ENCODE measurements around the gene SORBS1.

The SORBS1 gene

GRCh38 chr10:95314192-95314918 lies 246.8 kb downstream of the SORBS1 start:
- DNase-seq = no peak

- no peak for DNase-seq
Measured at GRCh38 chr10:95312986-95313495, 248.1 kb downstream of the SORBS1 start.

- no peak for DNase-seq
Measured at GRCh38 chr10:95312257-95312656, 248.9 kb downstream of the SORBS1 start.

DNA sequence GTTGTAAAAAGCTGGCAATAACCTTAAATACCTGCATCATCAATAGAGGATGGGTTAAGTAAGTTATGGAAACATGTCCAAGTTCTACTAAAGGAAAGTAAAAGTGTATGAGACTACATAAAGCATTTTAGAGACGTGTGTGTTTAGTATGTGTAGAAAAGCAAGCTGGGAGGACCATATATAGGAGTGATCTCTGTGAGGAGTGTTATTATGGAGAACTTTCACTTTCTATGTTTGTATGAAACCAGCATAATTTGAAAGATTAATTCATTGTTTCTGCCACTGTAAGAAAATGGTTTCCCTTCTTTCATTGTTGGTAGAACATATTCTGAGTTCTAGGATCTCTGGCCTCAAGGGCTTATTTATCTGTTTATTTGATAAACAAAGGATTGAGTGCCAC lies 251.2 kb downstream of the SORBS1 start:
- DNase-seq = no peak

DNA sequence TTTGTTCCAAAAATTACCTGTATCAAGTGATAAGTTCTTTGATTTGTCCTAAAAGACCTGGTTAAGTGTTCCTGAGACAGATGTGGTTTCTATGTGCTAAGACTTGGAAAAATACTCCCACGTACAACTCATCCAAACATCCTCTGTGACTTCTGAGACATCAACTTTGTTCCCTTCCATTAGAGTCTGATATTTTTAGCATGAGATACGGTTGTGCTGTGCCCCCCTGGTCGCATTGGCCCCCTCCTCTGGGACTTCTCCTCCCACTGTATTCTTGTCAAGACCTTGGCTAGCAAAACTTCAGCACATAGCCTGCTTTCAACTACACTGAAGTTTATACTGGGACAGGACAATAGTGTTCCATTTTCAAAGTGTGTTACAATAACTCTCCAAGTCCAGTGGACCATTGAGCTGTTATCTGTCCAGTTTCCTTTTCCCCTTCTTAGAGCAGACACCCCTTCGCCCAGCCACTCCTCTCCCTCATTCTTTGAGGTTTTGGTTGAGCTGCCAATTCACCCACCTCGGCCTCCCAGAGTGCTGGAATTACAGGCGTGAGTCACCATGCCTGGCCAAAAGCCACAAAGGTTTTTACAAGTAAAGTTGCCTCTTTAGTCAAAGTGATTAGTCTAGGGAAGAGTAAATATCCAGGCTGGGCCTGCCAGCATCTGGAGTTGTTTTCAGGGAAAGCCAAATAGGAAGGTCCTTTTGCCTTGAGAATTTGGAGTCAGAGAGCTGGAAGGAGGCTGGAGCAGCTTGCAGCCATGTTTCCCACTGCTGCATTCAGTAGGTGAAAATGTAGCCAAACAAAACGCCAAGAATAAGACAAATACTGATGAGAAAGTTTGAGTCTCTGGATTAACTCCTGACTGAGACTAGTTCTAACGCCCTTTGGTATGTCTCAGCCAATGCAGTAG lies 252.5 kb downstream of the SORBS1 start:
- peak in 3 of 14 donors; percentile 3 to 20 (median 6) for DNase-seq

- no peak for DNase-seq
Measured at GRCh38 chr10:95306851-95307250, 254.3 kb downstream of the SORBS1 start.

GRCh38 chr10:95306318-95306650 lies 254.9 kb downstream of the SORBS1 start:
- no peak for DNase-seq

DNA sequence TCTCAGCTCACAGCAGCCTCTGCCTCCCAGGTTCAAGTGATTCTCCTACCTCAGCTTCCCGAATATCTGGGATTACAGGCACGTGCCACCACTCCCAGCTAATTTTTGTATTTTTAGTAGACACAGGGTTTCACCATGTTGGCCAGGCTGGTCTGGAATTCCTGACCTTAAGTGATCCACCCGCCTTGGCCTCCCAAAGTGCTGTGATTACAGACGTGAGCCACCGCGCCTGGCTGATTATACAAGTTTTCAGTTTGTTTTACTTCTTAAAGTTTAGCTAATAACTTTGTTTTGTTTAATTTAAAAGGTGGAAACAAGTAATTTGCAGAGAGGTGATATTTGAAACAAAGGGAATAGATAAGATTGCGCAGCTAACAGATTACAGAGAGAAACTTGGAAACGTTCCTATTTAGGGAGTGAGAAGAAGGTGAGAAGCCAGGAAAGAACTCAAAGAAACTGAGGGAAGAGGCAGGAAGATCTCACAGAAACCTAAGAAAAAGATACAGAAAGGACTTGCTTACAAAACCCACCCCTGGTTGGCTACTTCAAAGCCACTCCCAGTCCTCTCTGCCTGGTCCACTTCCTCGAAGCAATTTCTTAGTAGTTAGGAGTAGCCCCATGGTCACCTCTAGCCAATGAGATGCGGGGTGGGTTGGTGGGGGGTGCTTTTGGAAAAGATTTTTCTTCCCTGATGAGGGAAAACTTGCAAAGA lies 255.4 kb downstream of the SORBS1 start:
- DNase-seq = no peak

DNA sequence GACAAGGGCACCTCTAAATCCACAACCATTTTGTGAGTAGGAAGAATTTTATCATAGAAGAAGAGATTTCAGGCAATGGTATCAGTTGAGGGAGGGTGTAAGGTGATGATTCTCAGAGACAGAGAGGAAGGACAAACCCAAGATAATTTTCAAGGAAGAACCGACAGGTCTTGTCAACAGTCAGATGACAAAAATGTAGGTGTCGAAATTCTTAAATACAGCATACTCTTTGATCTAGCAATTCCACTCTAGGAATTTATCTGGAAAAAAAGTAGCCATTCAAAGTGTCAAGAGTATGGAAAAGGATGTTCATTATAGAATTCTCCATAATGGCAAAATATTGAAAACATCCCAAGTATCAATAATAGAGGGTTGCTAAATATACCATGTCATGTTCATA lies 256.2 kb downstream of the SORBS1 start:
- DNase-seq = no peak

GRCh38 chr10:95304463-95304862 lies 256.7 kb downstream of the SORBS1 start:
- DNase-seq = no peak

DNA sequence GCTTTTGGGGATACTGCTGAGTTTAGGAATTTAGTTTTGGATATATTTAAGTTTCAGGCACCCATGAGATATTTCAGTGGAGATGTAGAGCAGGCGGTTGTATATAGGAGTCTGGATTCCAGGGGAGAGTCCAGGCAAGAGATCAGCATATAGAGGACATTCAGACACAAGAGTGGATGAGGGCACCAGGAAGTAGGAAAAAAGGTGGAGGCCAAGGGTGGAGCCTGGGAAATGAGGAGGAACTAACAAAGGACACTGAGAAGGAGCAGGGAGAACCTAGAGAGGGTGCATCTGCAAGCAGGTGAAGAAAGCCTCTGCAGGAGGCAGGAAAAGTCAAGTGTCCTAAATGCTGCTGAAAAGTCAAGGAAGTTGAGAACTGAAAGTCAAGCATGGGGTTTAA lies 257.2 kb downstream of the SORBS1 start:
- no peak for DNase-seq

- DNase-seq = no peak
Measured at GRCh38 chr10:95303535-95303934, 257.6 kb downstream of the SORBS1 start.

DNA sequence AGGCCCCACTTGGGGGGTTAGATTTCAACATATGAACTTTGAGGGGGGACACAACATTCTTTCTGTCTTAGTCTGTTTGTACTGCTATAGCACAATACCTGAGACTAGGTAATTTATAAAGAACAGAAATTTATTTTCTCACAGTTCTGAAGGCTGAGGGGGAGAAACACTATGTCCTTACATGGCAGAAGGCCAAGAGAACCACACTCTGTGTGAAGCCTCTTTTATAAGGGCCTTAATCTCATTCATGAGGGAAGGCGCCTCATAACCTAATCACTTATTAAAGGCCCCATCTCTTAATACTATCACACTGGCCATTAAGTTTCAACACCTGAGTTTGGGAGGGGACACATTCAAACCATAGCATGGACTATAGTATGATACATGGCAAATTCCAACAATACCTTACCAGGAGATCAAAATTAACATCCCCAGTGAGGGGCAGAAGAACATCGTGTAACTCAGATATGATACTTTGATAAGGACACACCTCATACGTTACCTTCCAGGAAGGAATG lies 261.1 kb downstream of the SORBS1 start:
- DNase-seq = no peak

DNA sequence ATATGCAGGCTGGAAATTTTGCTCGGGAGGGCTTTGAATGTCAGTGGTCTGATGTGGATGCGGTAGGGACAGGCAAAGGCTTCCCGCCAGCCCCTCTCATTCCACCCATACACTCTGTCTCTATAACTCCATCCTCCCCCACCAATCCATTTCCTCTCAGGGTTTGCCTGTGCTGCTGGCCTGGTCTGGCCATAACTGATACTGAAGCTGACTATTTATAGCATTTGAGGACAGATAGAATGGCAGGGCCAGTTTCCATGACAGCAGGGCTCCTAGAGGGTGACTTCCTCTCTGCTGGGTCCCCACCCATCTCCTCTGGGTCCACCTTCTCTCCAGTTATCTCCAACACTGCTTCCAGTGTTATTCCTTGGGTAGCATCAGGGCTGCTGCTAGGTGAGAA lies 263.8 kb downstream of the SORBS1 start:
- no peak for DNase-seq

- no peak for DNase-seq
Measured at GRCh38 chr10:95296764-95297163, 264.4 kb downstream of the SORBS1 start.

- DNase-seq = peak in 1 of 14 donors; percentile 1
Measured at GRCh38 chr10:95295031-95295755, 266.0 kb downstream of the SORBS1 start.

- no peak for DNase-seq
Measured at GRCh38 chr10:95293631-95294030, 267.5 kb downstream of the SORBS1 start.

DNA sequence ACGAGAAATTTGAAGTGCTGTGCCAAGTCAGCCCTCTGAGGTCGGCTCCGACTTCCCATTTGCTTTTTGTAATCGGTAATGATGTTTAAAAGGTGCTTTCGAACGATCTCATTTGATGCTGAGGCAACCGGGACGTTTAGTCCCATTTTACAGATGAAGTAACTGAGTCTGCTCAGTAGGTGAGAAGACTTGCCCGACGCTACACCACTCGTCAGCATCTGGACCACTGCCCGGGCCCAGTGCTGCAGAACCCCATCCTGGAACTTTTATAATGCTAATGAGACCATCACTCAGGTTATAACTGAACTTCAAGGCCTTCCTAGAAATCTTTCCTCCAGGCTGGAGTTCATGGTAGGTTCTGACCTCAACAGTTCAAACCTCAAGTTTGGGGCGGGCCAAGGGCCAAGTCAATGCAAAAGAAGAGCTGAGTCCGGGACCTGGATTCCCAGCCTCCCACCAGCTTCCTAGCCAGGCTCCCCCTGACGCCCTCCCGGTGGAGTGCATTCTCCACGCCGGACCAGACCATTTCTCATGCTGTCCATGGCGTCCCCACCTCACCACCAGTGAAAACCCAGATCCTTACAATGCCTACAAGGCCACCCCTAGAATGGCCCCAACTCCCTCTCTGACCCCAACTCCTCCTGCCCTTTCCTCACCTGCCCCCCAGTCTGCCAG lies 269.7 kb downstream of the SORBS1 start:
- DNase-seq = no peak

GRCh38 chr10:95290461-95291364 lies 270.5 kb downstream of the SORBS1 start, which contains the start of gene PDLIM1:
PDLIM1 (minus strand) TSS chr10:95291003; CDS start chr10:95290915, 88 bp downstream.
- DNase-seq = peak in 1 of 14 donors; percentile 1

DNA sequence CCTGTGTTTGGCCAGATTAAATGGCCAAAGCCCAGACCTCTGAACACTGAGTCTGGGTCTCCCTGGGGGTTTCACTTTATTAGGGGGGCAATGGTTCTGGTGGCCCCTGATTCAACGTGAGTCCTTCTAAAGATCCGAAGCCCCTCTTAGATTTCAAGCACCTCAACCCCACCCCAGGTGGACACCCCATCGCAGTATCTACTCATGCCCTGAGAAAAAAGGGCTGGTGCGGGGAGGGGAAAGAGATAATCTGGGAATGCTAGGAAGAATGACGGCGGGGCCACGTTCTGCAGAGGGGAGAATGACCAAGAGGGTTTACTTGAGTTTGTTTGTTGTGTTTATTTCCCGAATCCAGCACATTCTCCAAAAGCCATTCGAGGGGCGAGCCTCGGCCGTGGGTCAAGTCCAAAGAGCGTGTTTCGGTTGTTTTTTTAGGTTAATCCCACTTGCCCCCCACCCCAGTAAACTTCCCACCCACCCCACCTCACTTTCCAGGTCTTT lies 271.2 kb downstream of the SORBS1 start:
- no peak for DNase-seq
